Liver (tissue), 3 donors: ENCODE data around the gene AP5S1.

Source experiments
- ATF3 ChIP-seq: IDR thresholded peaks from 2 replicates; pipeline ENCODE4 v1.6.1; 2016; ENCODE audit warnings: antibody characterized with exemption
- EGR1 ChIP-seq, 2 donors: IDR thresholded peaks; 2 replicates each; pipeline ENCODE4 v1.6.1; 2016 to 2018; ENCODE audit warnings: antibody characterized with exemption in 2 of 2, low read depth in 2 of 2
- GABPA ChIP-seq, 2 donors: IDR thresholded peaks in 1 of 2; conservative IDR thresholded peaks in 1 of 2; 2 replicates each; pipeline ENCODE4 v1.6.1; 2016; ENCODE audit warnings: antibody characterized with exemption in 2 of 2, mild to moderate bottlenecking in 1 of 2, moderate library complexity in 1 of 2
- HNF4A ChIP-seq, 2 donors: conservative IDR thresholded peaks; 2 replicates each; pipeline ENCODE4 v1.6.1; 2016; ENCODE audit warnings: antibody characterized with exemption in 2 of 2, mild to moderate bottlenecking in 2 of 2
- JUND ChIP-seq, 2 donors: IDR thresholded peaks; 2 replicates each; pipeline ENCODE4 v1.6.1; 2016; ENCODE audit warnings: antibody characterized with exemption in 2 of 2
- MAX ChIP-seq: IDR thresholded peaks from 2 replicates; pipeline ENCODE4 v1.6.1; 2016; ENCODE audit warnings: antibody characterized with exemption
- RAD21 ChIP-seq, 2 donors: IDR thresholded peaks; 2 replicates each; pipeline ENCODE4 v1.6.1; 2016; ENCODE audit warnings: antibody characterized with exemption in 2 of 2, mild to moderate bottlenecking in 2 of 2
- TAF1 ChIP-seq: conservative IDR thresholded peaks from 2 replicates; pipeline ENCODE4 v1.6.1; 2016; ENCODE audit warnings: antibody characterized with exemption, mild to moderate bottlenecking
- YY1 ChIP-seq: IDR thresholded peaks from 2 replicates; pipeline ENCODE4 v1.6.1; 2016; ENCODE audit warnings: antibody characterized with exemption, mild to moderate bottlenecking
- ZBTB33 ChIP-seq: IDR thresholded peaks from 2 replicates; pipeline ENCODE4 v1.6.1; 2016; ENCODE audit warnings: antibody characterized with exemption
- TF ChIP-seq, protein P1 (sequence below): fragments of 150-350 bp; IDR thresholded peaks from 2 replicates; pipeline ENCODE4 v1.5.1; 2017; ENCODE audit warnings: improper control_type of control experiment, low read depth, low read length; ENCODE audit not compliant: missing input control
- TF ChIP-seq, protein P2 (sequence below): IDR thresholded peaks from 2 replicates; pipeline ENCODE4 v1.6.1; 2016; ENCODE audit warnings: antibody characterized with exemption, mild to moderate bottlenecking
- donor health status: healthy.
- donor health status: healthy.

DNA sequence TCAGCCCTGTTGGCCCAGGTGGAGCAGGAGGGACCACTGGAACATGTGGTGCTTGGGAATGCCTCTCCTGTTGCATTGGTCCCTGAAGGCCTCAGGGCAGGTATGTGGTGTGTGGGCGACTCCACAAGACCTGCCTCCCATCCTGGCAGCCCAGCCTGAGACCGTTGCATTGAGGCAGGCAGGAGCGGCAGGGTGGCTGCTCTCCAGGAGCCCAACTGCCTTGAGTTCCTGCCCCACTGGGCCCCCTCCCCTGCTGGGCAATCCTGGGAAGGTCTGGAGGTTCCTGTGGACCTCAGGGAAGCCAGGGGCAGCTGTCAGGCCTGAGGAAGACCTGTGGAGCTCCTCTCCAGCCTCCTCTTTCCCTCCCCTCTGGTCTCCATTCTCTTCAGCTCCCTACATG is 46.1 kb downstream of the AP5S1 start:
- no peak for TF ChIP-seq RAD21 (IDR thresholded peaks at IDR 0.05)
- TF ChIP-seq, protein P1, sequence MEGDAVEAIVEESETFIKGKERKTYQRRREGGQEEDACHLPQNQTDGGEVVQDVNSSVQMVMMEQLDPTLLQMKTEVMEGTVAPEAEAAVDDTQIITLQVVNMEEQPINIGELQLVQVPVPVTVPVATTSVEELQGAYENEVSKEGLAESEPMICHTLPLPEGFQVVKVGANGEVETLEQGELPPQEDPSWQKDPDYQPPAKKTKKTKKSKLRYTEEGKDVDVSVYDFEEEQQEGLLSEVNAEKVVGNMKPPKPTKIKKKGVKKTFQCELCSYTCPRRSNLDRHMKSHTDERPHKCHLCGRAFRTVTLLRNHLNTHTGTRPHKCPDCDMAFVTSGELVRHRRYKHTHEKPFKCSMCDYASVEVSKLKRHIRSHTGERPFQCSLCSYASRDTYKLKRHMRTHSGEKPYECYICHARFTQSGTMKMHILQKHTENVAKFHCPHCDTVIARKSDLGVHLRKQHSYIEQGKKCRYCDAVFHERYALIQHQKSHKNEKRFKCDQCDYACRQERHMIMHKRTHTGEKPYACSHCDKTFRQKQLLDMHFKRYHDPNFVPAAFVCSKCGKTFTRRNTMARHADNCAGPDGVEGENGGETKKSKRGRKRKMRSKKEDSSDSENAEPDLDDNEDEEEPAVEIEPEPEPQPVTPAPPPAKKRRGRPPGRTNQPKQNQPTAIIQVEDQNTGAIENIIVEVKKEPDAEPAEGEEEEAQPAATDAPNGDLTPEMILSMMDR, result no peak
- no peak for TF ChIP-seq TAF1
- TF ChIP-seq YY1, result no peak
- TF ChIP-seq EGR1 (IDR thresholded peaks at IDR 0.05; ENCODE audit: low read depth in 2 of 2), result no peak
- TF ChIP-seq GABPA (IDR thresholded peaks at IDR 0.05 in 1 of 2, conservative IDR thresholded peaks at IDR 0.05 in 1 of 2), result no peak
- TF ChIP-seq, protein P2, sequence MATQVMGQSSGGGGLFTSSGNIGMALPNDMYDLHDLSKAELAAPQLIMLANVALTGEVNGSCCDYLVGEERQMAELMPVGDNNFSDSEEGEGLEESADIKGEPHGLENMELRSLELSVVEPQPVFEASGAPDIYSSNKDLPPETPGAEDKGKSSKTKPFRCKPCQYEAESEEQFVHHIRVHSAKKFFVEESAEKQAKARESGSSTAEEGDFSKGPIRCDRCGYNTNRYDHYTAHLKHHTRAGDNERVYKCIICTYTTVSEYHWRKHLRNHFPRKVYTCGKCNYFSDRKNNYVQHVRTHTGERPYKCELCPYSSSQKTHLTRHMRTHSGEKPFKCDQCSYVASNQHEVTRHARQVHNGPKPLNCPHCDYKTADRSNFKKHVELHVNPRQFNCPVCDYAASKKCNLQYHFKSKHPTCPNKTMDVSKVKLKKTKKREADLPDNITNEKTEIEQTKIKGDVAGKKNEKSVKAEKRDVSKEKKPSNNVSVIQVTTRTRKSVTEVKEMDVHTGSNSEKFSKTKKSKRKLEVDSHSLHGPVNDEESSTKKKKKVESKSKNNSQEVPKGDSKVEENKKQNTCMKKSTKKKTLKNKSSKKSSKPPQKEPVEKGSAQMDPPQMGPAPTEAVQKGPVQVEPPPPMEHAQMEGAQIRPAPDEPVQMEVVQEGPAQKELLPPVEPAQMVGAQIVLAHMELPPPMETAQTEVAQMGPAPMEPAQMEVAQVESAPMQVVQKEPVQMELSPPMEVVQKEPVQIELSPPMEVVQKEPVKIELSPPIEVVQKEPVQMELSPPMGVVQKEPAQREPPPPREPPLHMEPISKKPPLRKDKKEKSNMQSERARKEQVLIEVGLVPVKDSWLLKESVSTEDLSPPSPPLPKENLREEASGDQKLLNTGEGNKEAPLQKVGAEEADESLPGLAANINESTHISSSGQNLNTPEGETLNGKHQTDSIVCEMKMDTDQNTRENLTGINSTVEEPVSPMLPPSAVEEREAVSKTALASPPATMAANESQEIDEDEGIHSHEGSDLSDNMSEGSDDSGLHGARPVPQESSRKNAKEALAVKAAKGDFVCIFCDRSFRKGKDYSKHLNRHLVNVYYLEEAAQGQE, result no peak
- no peak for TF ChIP-seq JUND (IDR thresholded peaks at IDR 0.05)
- no peak for TF ChIP-seq MAX
- no peak for TF ChIP-seq ZBTB33
- no peak for TF ChIP-seq ATF3
- TF ChIP-seq HNF4A (conservative IDR thresholded peaks at IDR 0.05), result no peak
